Left ventricle myocardium inferior (tissue), 1 donor: ENCODE data around the gene SDC4. TPM values are rescaled to one million over a fixed set of nuclear protein-coding genes. Genes with fewer than 3 reads are reported as not detected.

ENCODE experiments used
- DNase-seq: peaks from one replicate; pipeline ENCODE4 v3.0.0-alpha.2; 2020
- H3K27ac ChIP-seq: fragments of 200-600 bp; replicated peaks from 2 replicates; pipeline ENCODE4 v1.8.0; 2021
- H3K27me3 ChIP-seq: fragments of 200-600 bp; 2 replicates; pipeline ENCODE4 v1.8.0; 2021; ENCODE audit warnings: low read depth
- H3K36me3 ChIP-seq: fragments of 200-600 bp; 2 replicates; pipeline ENCODE4 v1.8.0; 2021
- H3K4me1 ChIP-seq: fragments of 200-600 bp; 2 replicates; pipeline ENCODE4 v1.8.0; 2021
- H3K4me3 ChIP-seq: fragments of 200-600 bp; 2 replicates; pipeline ENCODE4 v1.8.0; 2021; ENCODE audit warnings: mild to moderate bottlenecking, moderate library complexity
- H3K9me3 ChIP-seq: fragments of 200-600 bp; replicated peaks from 2 replicates; pipeline ENCODE4 v1.8.0; 2021
- CTCF ChIP-seq: fragments of 200-600 bp; IDR thresholded peaks from 2 replicates; pipeline ENCODE4 v1.8.0; 2021; ENCODE audit warnings: antibody characterized with exemption, mild to moderate bottlenecking, borderline replicate concordance
- intact Hi-C: fragments of 100-400 bp; cut with micrococcal nuclease; formaldehyde crosslinking; loops from one replicate; pipeline ENCODE4 v1.11.0; 2022
- total RNA-seq: library from RNA; stranded (reverse); fragmentation: NEBNext Ultra II Directional; extraction: Animal tissue kit (Norgen Biotek cat#: 25700); gene quantifications from one replicate; pipeline ENCODE4 v1.2.1, GENCODE V29; 2021
- donor health status: DM: no; HTN: yes; CAD: no; lungs with severe emphysema.

The SDC4 gene
- total RNA-seq, 1 donor from 2014 or later = 77.4 TPM

DNA sequence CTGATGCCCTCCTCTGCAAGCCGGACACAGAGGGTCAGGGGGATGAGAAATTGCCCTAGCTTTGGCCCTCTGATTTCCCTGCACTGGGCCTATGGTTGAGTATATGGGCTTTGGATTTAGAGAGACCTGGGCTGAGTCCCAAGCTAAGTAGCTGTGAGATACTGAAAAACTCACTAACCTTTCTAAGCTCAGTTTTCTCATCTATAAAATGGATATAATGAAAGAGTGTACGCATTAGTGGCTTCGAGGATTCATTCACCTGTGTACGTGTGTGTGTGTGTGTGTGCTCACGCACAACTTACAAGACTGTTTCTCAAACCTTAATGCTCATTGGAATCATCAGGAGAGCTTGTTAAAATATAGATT is 54.2 kb downstream of the SDC4 start:
- H3K27me3 ChIP-seq = peaks cover 63% of the 10 kb centered on the region
- no peak for DNase-seq

GRCh38 chr20:45293041-45294002 is 54.9 kb downstream of the SDC4 start:
- TF ChIP-seq CTCF = peak; percentile 96
- intact Hi-C loops = no loop called here
- peaks cover 64% of the 10 kb centered on the region for H3K27me3 ChIP-seq
- H3K4me1 ChIP-seq = peaks cover 21% of the 10 kb centered on the region
- no peaks in the 10 kb centered on the region for H3K9me3 ChIP-seq
- H3K36me3 ChIP-seq = no peaks in the 10 kb centered on the region
- peak; percentile 78 for DNase-seq
- peak overlapping the region; percentile 70 for H3K4me3 ChIP-seq
- peak overlapping the region; percentile 27 for H3K27ac ChIP-seq

More for the DNA sequence above, 54.2 kb downstream of the SDC4 start:
- peak; percentile 19 for TF ChIP-seq CTCF
- Histone ChIP-seq H3K9me3 (no peaks in the 10 kb centered on the region), H3K27ac (no peak overlapping the region), H3K4me3 (peak overlapping the region; percentile 70), H3K4me1 (peaks cover 21% of the 10 kb centered on the region), H3K36me3 (no peaks in the 10 kb centered on the region)
- intact Hi-C loops = no loop called here

GRCh38 chr20:45292343-45292742 is 55.9 kb downstream of the SDC4 start:
- intact Hi-C loops = no loop called here
- H3K9me3 ChIP-seq = no peaks in the 10 kb centered on the region
- H3K4me3 ChIP-seq = no peak overlapping the region
- peaks cover 21% of the 10 kb centered on the region for H3K4me1 ChIP-seq
- H3K27ac ChIP-seq = no peak overlapping the region
- no peak for DNase-seq
- no peak for TF ChIP-seq CTCF
- no peaks in the 10 kb centered on the region for H3K36me3 ChIP-seq
- peaks cover 64% of the 10 kb centered on the region for H3K27me3 ChIP-seq

- H3K4me3 ChIP-seq = no peak overlapping the region
- H3K27me3 ChIP-seq = peaks cover 64% of the 10 kb centered on the region
- peaks cover 21% of the 10 kb centered on the region for H3K4me1 ChIP-seq
- TF ChIP-seq CTCF = no peak
- H3K9me3 ChIP-seq = no peaks in the 10 kb centered on the region
- H3K36me3 ChIP-seq = no peaks in the 10 kb centered on the region
- intact Hi-C loops = no loop called here
- H3K27ac ChIP-seq = no peak overlapping the region
- no peak for DNase-seq
Measured at GRCh38 chr20:45291526-45291925, 56.7 kb downstream of the SDC4 start.

DNA sequence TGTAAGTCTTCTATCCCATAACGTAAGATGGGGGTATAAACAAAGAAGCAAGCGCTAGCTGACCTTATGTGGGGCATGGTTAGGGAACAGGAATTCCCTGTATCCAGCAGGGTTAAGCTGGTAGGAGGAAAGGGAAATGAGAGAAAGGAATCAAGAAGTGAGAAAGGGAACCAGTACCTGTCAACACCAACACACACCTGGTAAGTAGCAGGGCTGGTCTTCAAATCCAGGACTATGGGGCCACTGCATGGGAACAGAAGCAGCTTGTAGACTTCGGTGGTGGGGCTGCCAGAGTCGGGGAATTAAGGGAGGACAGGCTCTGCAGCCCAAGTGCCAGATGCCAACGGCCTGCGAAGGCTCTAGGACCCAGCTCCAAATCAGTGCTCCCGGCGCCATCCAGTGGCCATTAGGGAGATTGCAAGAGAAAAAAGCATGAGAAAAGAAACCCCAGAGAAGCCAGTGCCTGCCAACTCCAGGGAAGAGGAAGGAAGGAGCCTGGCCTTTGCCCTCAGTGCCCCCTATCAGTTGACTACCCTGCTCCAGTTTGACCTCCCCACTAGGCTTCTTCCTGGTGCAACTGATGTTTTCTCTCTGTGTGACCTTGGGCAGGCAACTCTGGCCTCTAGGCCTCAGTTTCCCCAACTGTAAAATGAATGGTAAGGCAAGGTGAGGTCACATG is 57.4 kb downstream of the SDC4 start:
- H3K4me1 ChIP-seq = peaks cover 21% of the 10 kb centered on the region
- H3K36me3 ChIP-seq = no peaks in the 10 kb centered on the region
- no peaks in the 10 kb centered on the region for H3K9me3 ChIP-seq
- H3K27me3 ChIP-seq = peaks cover 65% of the 10 kb centered on the region
- intact Hi-C loops = no loop called here
- H3K4me3 ChIP-seq = no peak overlapping the region
- no peak overlapping the region for H3K27ac ChIP-seq
- TF ChIP-seq CTCF = peak; percentile 85
- peak; percentile 68 for DNase-seq
